ENCODE data around the gene NRCAM.

Gene NRCAM

DNA sequence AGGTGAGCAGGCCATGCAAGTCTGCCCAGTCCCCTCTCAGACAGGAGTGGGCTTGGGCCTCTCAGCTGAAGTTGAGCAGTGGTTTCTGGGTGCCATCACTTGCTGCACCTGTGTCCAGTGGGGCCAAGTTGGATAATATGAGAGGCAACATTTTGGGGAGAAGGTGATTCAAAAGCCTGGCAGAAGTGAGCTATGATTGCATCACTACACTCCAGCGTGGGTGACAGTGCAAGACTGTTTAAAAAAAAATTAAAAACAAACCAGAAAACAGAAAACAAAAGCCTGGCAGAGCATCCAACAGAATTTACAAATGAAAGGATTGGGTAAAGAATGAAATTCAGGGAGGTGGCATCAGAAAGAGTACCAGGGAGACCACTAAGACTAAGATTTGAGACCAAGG, 204.5 kb downstream of the NRCAM start:
- peak in 1 of 56 donors; percentile 9 for DNase-seq

DNA sequence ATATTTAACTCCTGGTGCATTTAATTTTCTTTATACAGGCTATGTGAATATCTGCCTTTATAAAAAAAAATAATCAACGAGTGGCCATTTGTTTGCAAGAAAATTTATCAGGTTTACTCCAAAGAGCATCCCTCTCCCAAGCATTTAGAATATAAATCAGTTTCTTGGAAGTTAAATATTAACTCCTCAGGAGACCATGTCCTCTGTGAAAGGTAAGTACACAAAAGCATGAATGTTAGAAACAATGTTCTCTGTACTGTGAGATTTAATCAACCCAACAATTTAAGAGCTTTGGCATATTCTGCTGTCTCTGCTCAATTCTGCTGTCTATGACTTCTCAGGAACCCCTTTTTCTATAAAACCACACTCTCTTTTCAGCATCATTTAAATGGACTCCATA, 206.8 kb downstream of the NRCAM start:
- DNase-seq = no peak

DNA sequence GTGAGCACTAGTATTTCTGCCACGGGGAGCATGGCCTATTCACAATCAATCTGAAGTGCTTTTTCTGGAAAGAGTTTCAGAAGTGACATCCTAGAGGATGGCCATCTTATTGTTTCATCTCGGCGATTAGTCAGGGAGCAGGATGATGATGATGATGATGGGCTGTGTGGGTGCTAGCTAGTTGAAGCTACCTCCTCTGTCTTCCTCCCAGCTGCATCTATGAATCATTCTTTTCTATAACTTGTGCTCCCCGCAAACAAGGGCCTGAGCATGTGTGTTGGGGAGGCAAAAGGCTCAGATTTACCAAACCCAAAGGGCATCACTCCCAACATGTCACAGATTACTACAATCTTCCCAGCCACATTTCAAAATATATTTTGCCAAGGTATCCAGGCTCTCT, 207.4 kb downstream of the NRCAM start:
- DNase-seq = no peak

DNA sequence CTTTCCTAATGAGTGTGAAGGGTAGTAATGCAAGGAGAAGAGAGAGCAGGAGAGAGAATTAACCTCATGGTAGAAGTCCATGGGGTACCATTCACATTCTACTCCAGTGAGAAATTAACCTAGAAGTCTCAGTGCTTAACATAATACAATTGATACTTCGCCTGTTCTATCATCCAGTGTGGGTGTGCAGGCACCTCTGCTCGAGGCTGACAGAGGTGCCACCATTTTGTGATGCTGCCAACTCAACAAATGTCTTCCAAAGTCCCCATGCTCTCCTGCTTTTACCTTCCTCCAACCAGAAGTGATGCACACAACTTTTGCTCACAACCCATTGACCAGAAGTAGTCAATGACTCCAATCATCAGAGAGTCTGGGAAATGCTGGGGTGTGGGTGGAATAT, 207.8 kb downstream of the NRCAM start:
- no peak for DNase-seq

DNA sequence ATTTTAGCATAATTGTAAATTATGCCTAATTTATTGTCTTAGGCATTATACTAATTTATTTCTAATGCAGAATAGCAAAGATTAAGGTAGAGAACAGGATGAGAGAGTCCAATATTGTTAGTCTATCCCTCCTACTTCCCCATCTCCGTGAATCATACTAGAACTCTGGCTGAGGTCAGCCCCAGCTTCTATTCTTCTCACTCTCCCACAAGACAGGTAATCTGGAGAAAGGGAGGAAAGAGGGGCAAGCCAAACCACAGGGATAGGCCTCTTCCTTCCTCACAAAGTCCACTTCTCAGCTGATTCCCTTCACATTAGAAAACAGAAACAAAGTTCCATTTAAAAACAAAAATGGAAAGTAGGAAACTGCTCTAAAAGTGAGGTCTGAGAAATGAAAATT, 208.6 kb downstream of the NRCAM start:
- DNase-seq = no peak

DNA sequence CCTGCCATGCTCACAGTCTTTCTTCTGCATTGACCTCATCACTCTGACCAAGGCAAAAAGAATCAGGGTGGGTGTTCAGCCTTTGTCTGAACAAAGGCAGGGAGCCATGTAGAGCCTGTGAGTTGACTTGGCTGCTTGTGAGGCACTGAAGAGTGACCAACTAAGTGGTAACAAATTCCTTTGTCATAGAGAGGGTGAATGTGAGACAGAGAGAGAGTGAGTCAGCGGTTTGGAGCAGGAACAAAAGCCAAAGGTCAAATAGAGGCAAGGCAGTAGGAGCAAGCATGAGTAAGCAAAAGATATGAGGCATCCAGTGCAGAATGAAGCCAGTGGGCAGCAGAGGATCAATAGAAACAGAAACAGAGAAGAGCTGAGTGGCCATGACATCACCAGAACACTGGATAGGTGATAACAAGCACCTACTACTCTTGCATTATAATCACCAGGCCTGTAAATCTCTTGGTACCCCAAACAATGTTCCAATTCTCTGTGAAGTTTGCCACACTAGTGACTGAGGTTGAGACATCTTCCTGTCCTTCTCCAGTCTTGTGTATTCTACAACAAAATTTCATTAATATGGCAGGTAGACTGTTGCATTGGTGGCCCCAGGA, 209.9 kb downstream of the NRCAM start:
- DNase-seq = peak in 11 of 56 donors; percentile 5 to 63 (median 36)

DNA sequence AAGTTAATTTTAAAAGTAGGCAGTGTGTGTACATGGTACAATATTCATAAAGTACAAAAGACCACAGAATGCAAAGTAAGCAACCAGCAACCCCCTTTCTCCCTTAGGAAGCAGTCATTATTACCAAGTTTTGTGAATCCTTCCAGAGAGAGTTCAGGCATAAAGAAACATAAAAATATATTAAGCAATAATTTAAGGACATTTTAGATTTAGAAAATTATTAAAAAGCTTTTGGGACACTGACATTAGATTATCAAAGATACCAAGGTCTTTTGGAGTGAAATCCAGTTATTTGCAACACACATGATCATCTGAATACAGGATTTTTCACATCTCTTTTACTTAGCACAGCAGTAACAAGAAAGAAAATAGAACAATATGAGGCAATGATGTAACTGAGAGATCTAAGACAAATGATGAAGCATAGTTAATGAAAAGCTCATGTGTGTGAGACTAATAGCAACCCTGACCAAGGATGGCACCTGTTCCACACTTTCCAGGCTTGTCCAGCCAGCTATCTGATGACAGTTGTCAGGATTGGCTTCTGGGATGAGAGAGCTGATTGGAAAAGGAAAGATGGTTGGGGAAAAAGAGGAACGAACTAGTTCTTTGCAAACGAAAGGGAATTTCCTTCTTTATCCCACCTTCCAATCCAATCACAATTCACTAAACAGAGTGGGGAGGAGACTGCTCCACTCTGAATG, 210.6 kb downstream of the NRCAM start:
- no peak for DNase-seq

DNA sequence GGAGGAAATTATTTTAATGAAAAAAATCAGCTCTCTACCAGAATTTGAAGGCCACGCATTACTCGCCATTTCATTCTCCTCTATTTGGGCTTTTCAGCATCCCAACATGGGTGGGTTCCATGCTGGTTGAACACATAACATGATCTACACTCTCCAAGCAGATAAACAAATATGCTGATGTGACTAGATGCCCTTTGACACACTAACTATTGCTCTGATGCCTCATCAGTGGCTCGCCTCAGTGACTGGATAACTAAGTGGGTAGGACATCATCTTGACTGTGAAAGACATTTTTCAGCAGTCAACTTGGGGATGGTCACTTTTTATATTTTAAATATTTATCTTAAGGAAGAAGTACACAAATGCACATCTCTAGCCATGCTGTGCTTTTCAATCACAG, 212.1 kb downstream of the NRCAM start:
- DNase-seq = no peak

DNA sequence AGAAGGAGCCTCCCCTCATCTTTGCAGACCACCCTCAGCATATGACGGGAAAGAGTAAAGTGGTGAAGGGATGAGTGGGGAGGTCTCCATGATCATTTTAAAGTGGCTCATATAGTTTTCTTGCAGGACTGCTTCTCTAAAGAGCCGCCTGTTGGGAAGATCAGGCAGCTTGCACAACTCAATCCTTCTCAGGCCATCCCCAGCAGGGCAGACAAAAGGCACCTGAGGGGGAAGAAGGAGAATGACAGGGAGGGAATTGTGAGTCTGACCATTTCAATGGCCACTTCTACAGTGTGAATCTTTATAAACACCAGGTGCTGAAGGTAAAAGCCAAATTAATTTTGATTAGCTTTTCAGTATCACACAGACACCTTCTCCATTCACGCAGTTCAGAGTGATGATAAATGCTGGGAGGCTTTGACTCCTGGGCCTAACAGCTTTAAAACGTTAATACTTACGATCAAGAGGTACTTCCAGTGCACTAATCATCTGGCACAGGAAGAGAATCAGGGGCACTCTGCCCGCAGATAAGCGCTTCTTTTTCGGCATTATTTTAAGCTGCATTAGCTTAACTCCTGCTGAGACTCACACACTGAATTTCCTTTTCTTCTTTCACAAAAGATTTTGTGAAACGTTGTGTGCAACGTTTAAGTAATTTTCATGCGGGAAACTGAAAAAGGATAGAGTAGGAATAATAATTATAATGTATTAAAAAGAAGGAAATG, 216.6 kb downstream of the NRCAM start:
- no peak for DNase-seq

DNA sequence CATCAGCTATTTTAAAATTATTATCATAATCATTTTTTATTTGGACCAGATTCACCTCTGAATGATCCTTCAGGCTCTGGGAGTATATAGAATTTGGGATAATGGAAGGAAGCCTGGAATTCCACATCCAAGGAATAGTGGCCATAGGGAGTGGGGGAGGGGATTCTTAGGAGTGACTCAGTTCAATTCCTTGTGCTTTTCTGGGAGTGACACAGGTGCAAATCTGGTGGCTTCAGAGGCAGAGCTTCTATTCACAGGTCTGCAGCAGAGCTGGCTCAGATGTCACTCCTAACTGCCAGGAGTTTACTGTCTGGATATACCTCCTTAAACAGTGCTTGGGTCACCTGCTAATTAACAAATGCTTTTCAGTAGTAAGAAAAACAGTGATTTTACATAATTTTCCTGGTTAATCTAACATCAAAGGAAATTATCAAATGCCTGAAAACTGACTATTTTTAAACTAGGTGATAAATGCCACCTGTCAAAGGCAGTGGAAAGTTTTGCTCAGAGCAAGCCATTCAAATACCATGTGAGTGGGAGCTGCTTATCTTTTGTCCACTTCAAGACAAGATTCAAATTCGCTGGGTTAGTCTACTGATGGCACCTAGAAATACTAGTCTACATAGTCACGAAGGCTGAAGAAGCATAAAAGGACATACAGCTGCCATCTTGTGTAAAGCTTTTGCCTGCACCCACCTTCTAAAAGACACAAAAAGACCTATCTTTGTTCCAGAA, 219.4 kb downstream of the NRCAM start:
- DNase-seq = no peak

DNA sequence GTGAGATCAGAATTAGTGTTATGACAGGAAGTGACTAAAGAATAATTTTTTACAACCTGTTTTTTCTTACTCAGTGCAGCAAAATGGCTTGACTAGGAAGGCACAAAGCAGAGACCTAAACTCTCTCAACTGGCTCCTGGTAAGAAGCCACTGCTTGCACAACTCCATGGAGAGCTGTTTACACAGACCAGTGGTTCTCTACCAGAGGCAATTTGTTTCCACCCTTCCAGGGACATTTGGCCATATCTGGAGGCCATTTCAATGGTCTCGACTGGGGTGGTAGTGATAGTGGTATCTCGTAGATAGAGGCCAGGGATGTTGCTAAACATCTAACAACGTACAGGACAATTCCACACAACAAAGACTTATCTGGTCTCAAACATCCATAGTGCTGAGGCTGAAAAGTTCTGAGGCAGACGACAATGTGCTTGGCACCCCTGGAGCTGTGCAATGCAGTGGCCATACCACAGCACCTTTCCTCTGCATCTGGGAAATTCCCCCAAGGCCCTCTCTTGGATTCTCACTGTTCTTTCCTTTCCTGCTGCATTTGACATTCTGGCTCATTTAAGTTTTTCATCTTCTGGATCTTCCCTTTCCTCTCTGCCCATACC, 220.7 kb downstream of the NRCAM start:
- no peak for DNase-seq

DNA sequence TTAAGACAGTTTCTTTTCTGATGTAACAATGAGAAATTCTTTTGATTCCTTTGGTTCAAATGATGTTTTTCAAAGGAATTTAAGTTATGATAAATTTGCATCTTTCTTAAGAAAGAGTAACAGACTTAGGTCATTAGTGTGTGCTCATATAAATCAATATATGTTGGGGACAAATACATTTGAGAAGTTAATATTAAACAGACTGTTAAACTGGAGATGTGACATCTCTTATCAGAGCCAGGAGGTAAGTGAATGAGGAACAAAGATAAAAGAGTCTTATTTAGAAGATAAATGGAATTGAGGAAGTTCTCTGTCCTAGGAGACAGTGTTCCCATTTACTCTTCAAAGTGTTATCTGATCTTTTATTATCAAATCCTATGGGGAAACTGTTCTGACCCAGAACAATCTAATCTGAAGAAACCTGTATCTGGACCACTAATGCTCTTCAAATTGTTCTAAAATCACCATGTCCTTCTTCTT, 221.2 kb downstream of the NRCAM start:
- DNase-seq = no peak

DNA sequence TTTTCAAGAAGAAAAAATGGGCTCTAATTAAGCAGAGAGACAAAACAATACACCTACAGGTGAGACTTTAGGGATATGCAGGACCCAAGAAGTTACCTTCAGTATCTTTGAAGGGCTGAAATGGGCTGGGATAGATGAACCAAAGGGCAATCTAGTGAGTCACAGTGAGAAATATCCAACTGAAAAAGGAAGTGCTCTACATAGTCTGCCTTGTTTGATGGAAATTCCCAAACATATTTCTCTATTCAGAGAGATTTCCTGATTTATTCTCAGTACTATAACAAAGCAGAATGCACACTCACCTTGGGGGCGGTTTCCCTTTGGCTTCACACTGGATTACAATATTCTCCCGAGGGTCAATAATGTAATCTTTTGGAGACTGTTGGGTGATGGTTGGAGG, 222.0 kb downstream of the NRCAM start:
- DNase-seq = no peak

DNA sequence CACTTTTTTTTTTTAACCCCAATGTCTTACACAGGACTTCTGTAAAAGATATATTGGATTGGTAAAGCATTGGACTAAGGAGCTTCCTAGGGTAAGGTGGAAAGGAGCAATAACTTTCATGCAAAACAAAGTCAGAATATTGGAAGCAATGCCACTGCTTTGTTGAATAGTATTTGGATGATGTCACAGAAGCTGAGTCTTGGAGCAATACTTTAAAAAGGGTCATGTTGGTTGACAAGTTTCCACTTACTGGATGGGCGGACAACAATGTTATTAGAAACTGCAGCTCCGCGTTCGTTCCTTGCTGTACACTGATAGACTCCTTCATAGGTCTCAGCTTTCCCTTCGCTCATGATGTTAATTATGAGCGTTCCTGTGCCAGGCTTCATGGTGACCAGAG, 224.2 kb downstream of the NRCAM start:
- no peak for DNase-seq

DNA sequence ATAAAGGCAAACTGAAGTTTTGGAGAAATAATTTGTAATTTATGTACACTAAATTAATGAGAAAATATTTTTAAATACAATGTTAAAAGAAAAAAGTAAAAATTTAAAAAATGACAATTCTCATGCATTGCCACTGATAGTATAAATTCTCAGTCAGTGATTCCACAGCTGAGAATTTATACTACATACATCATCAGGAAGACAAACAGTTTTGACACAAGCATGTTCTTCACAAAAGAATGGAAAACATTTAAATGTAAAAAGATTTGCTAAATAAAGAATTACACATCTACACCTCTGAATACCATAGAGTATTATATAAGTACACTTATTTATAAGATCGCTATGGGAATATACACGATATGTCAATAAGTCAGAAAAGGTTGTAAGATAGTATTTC, 225.0 kb downstream of the NRCAM start:
- DNase-seq = no peak

DNA sequence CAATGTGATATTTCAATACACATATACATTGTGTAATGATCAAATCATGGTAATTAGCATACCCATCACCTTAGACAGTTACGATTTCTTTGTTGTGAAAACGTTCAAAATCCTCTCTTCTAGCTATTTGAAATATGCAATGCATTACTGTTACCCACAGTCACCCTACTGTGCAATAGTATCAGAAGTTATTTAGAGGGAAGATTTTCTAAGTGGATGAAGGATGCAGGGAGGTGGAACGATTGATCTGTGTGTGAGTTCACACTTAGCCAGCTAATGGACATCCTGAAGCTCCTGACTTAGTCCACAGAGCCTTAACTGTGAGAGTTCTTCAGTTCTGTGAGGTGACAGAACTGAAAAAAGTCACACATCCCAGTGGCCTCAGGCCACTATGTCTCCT, 228.9 kb downstream of the NRCAM start:
- no peak for DNase-seq

DNA sequence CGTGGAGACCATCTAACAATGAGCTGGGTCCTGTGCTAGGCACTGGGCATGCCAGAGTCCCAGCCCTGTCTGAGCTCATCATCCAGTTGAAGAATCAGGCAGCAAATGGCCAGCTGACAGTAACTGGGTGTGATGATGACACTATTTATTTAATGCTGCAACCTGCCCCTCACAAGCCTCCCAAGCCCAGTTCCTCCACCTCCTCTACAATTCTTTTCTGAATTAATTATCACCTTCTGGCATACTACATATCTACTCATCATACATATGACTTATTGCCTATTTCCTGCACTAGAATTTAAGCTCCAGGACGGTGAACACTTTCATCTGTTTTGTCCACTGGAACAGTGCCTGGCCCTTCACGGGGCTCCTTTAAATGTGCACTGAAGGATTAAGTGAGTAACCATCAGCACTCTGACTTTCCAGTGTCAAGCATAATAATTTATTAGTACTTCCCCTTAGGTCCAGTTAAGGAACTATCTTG, 229.4 kb downstream of the NRCAM start:
- no peak for DNase-seq

DNA sequence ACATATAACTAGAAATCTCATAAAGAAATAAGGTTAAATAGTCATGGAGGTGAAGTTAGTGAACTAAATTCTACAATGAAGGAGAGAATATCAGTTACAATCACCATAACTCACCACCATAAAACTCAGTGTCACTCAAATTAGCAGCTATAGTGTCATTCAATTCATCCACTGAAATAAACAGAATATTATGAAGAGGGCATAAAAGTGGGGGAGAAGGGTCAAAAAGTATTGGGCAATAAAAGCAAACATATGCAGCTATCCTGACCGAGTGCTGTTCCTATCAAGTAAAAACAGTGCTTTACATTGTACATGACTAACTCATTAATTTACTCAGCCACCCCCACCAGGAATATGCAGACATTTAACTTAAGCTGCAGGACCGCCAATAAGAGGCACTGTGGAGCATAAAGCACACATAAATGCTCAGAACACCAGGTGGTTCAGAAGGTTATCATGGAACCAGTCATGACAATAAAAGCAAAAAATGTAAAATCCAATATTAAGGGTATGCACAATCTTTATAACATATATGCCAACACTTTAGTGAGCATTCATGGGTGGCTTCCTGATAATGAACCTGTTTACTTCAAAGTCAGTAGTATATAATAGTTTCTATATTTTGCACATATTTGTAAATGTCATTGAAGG, 230.6 kb downstream of the NRCAM start:
- DNase-seq = no peak

DNA sequence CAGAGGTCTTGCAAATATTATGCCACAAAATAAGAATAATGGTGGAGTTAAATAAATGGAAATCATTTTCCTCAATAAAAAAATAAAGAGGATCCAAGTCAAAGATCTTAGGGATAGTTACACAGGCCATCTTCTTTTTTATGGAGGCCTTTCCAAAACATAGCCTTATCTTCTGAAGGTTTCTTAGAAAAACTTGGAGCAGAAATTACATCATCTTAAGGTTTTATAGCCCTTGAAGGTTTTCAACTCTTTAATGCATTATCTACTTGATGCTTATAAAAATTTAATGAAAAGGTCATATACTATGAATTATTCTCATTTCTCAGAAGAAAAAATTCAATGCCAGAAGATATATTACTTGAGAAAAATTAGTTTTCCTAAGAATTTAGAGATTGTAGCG, 231.8 kb downstream of the NRCAM start:
- DNase-seq = no peak

DNA sequence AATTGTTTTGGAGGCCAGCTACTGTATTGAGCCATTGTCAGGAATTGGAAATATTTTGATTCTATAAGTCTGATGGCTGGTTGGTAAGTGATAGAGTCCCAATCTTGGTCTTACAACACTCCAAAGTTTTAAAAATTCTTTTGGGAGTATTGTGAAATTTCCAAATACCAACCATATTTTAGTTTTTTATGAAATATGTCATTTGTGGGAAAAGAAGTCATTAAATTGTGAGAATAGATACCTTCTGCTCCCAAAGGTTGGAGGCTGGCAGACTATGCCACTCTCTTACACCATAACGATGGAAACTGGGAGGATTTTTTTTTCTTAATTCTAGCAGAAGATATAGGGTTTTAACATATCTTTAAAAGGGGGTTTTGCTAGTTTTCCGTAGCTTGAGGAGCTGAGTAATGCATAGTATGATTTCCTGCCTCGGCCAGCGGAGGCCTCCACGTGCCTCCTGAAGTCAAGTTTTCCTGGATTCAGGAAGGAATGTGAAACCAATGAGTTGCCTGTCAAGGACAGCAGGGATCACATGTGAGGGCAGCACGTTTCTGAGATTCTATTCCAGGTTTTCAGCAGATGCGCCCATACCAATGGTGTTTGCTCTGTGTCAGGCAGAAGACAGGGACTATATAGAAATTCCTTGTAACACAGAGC, 233.9 kb downstream of the NRCAM start:
- no peak for DNase-seq

All from amygdala (tissue), 56 donors.